Measurements from ENCODE around the gene DVL1. TPM values are rescaled to one million over a fixed set of nuclear protein-coding genes. Genes with fewer than 3 reads are reported as not detected.

DVL1 gene
- total RNA-seq, 1 donor from 2014 or later = 55.0 TPM

- no peak for FAIRE-seq
- no peak overlapping the region for H3K27ac Mint-ChIP-seq (ENCODE audit: unreplicated experiment)
- H3K9me3 ChIP-seq (ENCODE audit: insufficient read depth, low read depth, low read length) = no peaks in the 10 kb centered on the region
Measured at GRCh38 chr1:1356166-1356795, 7.1 kb upstream of the DVL1 start.

GRCh38 chr1:1355416-1355815, 6.2 kb upstream of the DVL1 start:
- H3K27me3 Mint-ChIP-seq (ENCODE audit: low read depth, unreplicated experiment) = peaks cover 2% of the 10 kb centered on the region
- Histone ChIP-seq H3K9me3 (ENCODE audit: insufficient read depth, low read depth, low read length) (no peaks in the 10 kb centered on the region), H3K79me2 (ENCODE audit: insufficient read depth, low read length) (peaks cover 51% of the 10 kb centered on the region), H4K20me1 (ENCODE audit: insufficient read depth, low read length) (peaks cover 48% of the 10 kb centered on the region), H2AFZ (ENCODE audit: low read depth, low read length) (no peak overlapping the region), H3K27me3 (ENCODE audit: insufficient read depth, low read length) (no peaks in the 10 kb centered on the region), H3K9ac (ENCODE audit: low read length) (no peak overlapping the region), H3K36me3 (ENCODE audit: insufficient read depth, low read length) (peaks cover 11% of the 10 kb centered on the region), H3K4me2 (ENCODE audit: low read length) (peak overlapping the region; percentile 97), H3K4me3 (ENCODE audit: insufficient read depth, low read depth, low read length) (no peak overlapping the region), H3K27ac (ENCODE audit: low read depth, low read length) (no peak overlapping the region), H3K4me1 (ENCODE audit: insufficient read depth, low read length) (peaks cover 36% of the 10 kb centered on the region)
- H3K36me3 Mint-ChIP-seq (ENCODE audit: low read depth, unreplicated experiment) = peaks cover 6% of the 10 kb centered on the region
- H3K4me1 Mint-ChIP-seq (ENCODE audit: low read depth, unreplicated experiment) = peaks cover 20% of the 10 kb centered on the region
- no peak overlapping the region for H3K4me3 Mint-ChIP-seq (ENCODE audit: unreplicated experiment)
- TF ChIP-seq EZH2 (IDR thresholded peaks at IDR 0.05; ENCODE audit: insufficient read depth, low read length) = no peak
- TF ChIP-seq, protein P1, sequence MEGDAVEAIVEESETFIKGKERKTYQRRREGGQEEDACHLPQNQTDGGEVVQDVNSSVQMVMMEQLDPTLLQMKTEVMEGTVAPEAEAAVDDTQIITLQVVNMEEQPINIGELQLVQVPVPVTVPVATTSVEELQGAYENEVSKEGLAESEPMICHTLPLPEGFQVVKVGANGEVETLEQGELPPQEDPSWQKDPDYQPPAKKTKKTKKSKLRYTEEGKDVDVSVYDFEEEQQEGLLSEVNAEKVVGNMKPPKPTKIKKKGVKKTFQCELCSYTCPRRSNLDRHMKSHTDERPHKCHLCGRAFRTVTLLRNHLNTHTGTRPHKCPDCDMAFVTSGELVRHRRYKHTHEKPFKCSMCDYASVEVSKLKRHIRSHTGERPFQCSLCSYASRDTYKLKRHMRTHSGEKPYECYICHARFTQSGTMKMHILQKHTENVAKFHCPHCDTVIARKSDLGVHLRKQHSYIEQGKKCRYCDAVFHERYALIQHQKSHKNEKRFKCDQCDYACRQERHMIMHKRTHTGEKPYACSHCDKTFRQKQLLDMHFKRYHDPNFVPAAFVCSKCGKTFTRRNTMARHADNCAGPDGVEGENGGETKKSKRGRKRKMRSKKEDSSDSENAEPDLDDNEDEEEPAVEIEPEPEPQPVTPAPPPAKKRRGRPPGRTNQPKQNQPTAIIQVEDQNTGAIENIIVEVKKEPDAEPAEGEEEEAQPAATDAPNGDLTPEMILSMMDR (IDR thresholded peaks at IDR 0.05; ENCODE audit: insufficient read depth, low read depth, low read length) = no peak
- no peak overlapping the region for H3K27ac Mint-ChIP-seq (ENCODE audit: unreplicated experiment)
- DNase-seq (ENCODE audit: low read depth) (no peak), FAIRE-seq (no peak)
- no peaks in the 10 kb centered on the region for H3K9me3 Mint-ChIP-seq (ENCODE audit: unreplicated experiment)

More at GRCh38 chr1:1356166-1356795, 7.1 kb upstream of the DVL1 start:
- H3K4me2 ChIP-seq (ENCODE audit: low read length) = peak overlapping the region; percentile 97
- Mint-ChIP-seq H3K27me3 (ENCODE audit: low read depth, unreplicated experiment) (peaks cover 2% of the 10 kb centered on the region), H3K4me3 (ENCODE audit: unreplicated experiment) (peak overlapping the region; percentile 83), H3K9me3 (ENCODE audit: unreplicated experiment) (no peaks in the 10 kb centered on the region), H3K4me1 (ENCODE audit: low read depth, unreplicated experiment) (peaks cover 27% of the 10 kb centered on the region), H3K36me3 (ENCODE audit: low read depth, unreplicated experiment) (peaks cover 6% of the 10 kb centered on the region)
- H2AFZ ChIP-seq (ENCODE audit: low read depth, low read length) = no peak overlapping the region
- H3K79me2 ChIP-seq (ENCODE audit: insufficient read depth, low read length) = peaks cover 51% of the 10 kb centered on the region
- H3K36me3 ChIP-seq (ENCODE audit: insufficient read depth, low read length) = peaks cover 11% of the 10 kb centered on the region
- no peak overlapping the region for H3K27ac ChIP-seq (ENCODE audit: low read depth, low read length)
- DNase-seq (ENCODE audit: low read depth) = no peak
- peaks cover 48% of the 10 kb centered on the region for H4K20me1 ChIP-seq (ENCODE audit: insufficient read depth, low read length)
- peaks cover 44% of the 10 kb centered on the region for H3K4me1 ChIP-seq (ENCODE audit: insufficient read depth, low read length)
- no peaks in the 10 kb centered on the region for H3K27me3 ChIP-seq (ENCODE audit: insufficient read depth, low read length)
- no peak for TF ChIP-seq EZH2 (IDR thresholded peaks at IDR 0.05; ENCODE audit: insufficient read depth, low read length)
- TF ChIP-seq, protein P1 (IDR thresholded peaks at IDR 0.05; ENCODE audit: insufficient read depth, low read depth, low read length) = no peak
- H3K9ac ChIP-seq (ENCODE audit: low read length) = peak overlapping the region; percentile 95
- H3K4me3 ChIP-seq (ENCODE audit: insufficient read depth, low read depth, low read length) = peak overlapping the region; percentile 83
